Activated T-cell treated with anti-CD3 and anti-CD28 coated beads for 1 hour (primary cell): ENCODE measurements around the gene TTC17.
"Not testable (repeated sequence)": the region's sequence is repeated elsewhere in the genome, so short reads cannot be mapped to it uniquely, and the experiment has no call there.

Experiments used
- DNase-seq: peaks from one replicate; pipeline ENCODE4 v3.0.0-alpha.2; 2020; ENCODE audit warnings: low read depth

The TTC17 gene

DNA sequence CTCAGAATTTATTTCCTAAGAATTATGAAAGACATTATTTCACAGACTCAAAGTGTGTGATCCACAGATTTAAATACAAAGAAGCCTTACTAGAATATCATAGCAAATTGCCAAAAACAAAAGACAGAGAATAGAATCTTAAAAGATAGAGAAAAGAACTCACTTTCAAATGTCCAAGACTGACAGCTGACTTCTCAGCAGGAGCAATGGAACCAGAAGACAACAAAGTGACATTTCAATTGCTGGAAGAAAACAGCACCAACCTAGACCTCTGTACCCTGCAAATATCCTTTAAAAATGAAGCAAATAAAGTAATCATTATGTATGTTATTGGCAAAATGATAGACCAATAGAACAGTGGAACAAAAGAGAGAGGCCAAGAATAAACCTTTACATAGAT, 109.2 kb downstream of the TTC17 start:
- no peak for DNase-seq

DNA sequence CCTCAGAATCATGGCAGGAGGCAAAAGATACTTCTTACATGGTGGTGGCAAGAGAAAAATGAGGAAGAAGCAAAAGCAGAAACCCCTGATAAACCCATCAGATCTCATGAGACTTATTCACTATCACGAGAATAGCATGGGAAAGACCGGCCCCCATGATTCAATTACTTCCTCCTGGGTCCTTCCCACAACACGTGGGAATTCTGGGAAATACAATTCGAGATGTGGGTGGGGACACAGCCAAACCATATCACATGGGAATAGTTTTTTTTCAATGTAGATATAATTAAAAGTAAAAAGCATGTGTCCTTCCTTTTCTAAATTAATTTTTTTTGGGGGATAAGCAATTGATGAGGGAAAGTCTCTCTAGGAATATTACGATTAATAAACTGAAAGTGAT, 118.8 kb downstream of the TTC17 start:
- DNase-seq, result not testable (repeated sequence)

DNA sequence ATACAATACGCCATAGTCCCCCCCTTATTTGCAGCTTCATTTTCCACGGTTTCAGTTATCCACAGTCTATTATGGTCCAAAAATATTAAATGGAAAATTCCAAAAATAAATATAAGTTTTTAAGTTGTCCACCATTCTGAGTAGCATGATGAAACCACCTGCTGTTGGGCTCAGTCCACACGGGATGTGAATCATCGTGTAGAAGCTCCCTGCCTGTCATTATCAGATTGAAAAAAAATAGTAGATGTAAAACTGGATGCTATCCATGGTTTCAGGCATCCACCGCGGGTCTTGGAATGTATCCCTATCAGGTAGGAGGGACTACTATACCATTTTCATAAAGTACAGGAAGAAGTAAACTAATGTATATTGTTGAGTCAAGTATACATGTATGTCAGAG, 127.4 kb downstream of the TTC17 start:
- no peak for DNase-seq

DNA sequence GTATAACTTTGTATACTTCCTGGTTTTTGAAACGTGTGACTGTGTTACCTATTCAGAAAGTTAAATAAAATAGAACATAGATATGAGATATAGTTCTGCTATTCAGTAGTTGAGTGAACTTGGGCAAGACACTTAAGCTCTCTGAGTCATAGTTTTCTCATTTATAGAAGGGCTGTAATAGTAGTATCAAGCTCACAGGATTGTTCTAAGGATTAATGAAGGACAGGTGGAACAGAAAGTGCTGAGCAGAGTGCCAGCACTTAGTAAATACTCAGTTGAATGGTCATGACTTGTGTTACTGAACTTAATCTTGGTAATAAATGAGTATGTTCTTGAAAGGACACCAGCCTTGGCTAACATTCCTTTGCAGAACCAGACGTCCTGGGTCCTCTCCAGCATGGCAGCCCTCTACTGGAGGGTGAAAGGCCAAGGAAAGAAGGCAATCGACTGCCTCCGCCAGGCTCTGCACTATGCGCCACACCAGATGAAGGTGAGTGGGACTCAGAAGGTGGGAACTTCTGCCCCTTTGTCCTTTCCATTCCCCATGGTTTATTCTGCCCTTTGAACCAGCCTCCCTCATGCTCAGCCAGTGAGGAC, 131.2 kb downstream of the TTC17 start:
- no peak for DNase-seq

DNA sequence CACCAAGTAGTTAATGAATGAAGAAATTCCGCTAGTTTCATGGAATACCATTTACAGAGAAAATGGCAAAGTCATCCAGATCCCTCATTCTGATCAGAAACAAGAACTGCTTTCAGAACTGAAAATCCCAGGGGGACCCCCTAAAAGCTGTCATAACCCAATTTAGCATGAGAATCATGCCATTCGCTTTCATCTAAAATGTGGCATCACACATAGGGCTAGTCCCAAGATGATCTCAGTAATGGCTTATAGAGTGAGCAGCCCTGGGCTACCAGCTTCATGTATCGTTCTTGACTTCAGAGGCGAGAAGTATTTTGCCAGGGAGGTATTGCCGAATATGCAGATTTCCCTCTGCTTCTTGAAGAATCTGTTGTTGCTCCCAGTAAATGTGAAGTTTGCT, 134.0 kb downstream of the TTC17 start:
- DNase-seq, result no peak

DNA sequence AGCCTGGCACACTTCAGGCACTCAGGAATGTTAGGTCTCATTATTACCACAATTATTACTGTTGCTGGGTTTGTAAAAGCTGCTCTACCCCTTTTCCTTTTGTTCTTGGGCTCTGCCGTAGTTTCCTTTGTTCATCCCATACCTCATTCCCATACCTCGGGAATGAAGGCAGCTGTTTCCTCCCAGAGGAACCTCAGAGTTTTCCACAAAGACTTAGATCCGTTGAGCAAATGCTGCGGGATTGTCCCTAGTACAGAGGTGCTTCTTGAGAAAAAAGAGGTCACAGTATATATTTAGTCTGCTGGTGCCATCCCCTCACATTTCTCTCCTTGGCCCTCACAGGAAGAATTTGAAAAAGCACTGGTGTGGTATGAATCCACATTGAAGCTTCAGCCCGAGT, 134.7 kb downstream of the TTC17 start:
- DNase-seq, result no peak

DNA sequence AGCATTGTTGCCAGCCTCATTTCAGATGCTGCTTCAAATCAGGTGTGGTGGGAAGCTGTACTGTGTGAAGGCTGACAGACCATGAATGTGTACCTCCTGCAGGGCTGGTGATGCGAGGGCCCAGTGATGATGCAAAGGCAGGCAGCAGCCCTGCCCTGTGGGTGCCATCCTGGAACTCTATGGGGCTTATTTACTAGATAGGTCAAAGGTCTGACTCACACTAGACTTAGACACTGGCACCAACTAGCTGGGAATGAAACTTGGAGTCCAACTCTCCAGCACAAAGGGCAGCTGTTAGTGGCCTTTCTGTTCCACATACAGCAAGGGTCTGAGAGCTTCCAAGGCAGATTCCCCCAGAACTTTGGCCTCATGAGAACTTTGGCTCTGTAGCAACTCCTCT, 138.4 kb downstream of the TTC17 start:
- no peak for DNase-seq

DNA sequence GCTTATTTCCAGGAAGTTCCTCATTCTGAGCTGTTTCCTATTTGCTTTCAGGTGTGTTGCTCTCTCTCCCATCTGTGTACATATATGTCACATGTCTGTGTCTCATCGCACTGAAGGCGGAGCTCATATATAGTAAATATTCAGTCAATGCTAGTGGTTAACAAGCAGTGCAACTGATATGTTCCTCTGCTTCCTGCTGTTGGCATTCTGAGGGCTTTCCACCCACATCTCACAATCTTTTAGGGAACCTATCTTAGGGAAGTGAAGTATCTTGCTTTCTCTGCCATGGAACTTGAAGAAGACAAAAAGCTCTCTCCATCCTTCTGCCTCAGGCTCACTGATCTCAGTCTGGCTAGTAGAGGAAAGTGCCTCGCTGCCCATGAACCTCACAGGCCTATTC, 139.8 kb downstream of the TTC17 start:
- DNase-seq, result no peak

DNA sequence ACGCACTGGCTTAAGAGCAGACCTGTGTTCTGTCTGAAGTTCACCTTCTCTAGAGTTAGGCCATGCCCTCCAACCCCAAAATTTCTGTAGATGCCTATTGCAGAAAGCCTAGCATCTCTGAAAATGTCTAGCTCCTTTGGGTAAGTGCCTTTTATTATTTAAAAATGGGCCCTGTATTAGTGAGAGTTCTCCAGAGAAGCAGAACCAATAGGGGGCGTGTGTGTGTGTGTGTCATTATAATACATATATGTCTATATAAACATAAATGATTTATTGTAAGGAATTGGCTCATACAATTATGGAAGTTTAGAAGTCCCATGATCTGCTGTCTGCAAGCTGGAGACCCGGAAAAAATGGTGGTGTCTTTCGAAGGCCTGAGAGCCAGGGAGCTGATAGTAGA, 144.7 kb downstream of the TTC17 start:
- no peak for DNase-seq

DNA sequence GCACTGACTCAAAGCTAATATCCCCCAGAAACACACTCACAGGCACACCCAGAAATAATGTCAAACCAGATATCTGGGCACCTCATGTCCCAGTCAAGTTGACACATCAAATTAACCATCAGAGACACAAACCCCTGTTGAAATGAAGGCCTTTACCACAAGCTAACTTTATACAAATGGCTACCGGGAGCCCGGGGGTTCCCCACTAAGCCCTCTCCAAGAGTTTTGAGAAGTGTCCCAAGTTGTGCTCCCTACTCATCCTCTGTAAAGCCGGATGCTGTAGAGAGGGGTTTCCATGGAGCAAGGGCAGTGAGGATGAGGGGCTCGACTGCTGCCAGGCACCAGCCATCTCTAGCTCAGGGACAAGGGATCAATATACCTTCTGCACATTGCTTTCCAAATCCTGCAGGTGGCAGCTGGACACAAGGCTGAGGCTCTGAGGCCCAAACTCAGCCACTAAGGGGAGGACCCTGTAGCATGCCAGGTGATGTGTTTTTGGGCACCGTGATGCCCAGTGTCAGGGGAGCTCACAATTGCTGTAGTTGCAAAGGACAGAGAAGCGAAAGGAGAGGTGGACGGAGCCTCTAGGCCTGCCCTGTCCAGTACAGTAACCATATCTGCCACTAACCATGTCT, 145.7 kb downstream of the TTC17 start:
- DNase-seq, result no peak

DNA sequence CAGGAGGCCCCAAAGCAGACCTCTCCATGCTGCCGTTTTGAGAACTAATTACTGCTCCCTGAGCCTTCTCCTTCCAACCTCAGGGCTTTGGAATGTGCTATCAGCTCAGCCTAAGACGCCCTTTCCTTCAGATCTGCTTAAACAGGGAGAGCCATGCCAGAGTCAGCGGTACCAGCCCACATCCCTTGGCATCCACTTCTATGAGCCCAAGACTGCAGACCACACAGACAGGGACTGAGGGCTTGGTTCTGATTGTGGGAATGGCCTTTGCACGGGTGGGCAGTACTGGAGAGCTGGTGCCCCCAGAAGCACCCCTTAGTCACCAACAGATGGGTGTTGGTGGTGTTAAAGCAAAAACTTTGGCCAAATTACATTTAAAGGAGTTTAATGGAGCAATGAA, 146.5 kb downstream of the TTC17 start:
- no peak for DNase-seq

DNA sequence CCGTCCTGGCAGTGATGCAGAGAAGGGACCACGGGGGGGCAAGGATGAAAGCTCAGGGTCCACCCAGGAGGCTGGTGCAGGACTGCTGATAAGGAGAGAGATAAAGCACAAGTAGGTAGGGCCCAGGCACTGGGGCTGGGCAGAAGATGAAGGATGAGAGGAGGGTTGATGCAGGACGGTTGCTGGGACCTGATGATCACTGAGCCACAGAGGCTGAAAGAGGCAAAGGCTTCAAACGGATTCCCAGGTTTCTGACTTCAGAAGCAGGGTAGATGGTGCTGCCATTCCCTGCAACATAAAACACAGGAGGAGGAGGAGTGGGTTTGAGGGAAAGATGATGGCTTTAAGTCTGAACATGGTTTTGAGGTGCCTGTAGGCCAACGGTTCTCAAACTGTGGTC, 148.5 kb downstream of the TTC17 start:
- no peak for DNase-seq

DNA sequence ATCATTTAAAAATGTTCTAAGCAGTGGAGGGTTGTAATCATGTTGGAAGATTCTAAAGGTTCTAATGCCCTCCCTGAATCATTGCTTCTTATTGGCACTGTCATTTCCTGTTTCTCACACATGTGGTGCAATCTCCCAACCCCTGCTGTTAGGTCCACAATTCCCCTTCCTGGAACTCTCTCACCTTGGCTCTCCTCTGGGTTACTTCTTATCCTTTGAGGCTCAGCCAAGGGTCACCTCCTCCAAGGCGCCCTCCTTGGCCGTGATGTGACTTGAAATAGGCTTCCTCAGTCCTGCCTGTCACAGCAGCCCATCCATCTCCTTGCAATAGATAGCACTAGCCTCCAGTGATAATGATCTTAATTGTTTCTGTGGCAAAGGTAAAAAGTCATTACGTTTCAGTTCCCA, 149.8 kb downstream of the TTC17 start:
- no peak for DNase-seq

DNA sequence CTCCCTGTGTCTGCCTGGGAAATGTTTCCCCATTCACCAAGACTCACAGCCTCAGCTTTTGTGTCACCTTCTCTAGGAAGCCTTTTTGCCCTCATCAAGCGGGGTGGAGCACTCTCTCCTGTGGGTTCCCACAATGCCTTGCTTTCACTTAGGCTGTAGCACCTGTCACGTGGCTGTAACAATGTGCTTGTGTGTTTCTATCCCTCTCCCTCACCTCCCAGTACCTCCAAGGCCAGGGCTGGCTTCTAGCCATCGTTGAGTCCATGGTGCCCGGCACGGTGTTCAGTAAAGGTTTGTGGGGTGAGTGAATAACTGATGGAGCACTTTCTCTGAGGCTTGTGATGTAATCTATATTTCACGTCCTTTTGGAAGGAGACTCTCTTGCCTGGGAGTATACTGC, 153.2 kb downstream of the TTC17 start:
- no peak for DNase-seq

DNA sequence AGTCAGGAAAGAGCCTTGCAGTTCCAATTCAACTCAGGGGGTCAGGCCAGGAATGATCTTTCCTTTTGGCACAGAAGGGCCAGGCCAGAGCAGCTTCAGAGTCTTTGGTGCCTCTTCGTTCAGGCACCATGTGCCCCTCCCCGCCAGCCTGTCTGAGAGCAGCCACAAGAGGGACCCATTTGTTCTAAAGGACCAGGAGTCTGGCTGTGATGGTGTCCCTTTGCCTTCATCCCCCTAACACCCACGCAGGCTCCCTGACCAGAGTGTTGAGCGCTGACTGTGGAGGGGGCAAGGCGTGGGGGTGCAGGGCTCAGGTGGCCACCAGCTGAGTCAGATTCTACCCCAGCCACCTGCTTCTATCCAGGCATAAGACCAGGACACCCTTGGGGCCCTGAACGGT, 156.4 kb downstream of the TTC17 start:
- DNase-seq, result no peak

DNA sequence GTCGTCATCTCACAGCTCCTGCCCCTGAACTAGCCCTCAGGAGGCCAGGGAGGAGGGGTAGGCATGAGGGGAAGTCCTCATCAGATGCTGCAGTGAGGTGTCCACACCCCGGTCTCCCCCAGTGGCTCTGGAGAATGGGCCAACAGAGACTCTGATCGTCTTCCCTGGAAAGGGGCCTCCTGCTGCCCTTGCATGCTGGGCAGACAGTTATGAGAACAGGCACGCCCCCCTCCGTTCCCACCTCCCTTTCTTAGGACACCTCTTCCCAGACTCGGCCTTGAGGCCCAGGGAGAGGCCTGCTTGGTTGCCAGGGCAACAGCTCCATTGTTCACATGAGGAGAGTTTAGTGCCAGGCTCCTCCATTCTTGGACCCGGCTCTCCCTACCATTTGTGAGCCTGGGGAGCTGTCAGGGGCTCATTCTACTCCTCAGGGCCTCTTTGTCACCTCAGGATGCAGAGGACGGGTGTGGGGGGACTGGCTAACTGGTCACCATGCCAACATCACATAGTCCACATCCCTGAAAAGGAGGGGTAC, 157.7 kb downstream of the TTC17 start:
- no peak for DNase-seq

DNA sequence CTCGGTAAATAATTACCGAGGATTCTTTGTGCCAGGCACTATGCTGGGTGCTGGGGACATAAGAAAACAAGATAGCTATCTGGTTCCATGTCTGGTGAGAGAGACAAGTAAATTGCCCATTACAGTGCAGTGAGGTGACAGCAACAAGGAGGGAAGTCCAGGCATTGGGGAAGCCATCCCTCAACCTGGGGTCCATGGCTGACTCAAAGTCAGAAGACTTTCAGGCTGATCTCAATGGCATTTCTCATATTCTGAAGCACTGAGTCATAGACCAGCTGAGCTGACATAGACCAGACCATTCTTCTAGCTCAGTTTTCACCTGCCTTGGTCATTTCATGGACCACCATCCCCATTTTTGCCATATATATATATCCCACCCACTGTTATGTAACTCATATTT, 158.8 kb downstream of the TTC17 start:
- no peak for DNase-seq

DNA sequence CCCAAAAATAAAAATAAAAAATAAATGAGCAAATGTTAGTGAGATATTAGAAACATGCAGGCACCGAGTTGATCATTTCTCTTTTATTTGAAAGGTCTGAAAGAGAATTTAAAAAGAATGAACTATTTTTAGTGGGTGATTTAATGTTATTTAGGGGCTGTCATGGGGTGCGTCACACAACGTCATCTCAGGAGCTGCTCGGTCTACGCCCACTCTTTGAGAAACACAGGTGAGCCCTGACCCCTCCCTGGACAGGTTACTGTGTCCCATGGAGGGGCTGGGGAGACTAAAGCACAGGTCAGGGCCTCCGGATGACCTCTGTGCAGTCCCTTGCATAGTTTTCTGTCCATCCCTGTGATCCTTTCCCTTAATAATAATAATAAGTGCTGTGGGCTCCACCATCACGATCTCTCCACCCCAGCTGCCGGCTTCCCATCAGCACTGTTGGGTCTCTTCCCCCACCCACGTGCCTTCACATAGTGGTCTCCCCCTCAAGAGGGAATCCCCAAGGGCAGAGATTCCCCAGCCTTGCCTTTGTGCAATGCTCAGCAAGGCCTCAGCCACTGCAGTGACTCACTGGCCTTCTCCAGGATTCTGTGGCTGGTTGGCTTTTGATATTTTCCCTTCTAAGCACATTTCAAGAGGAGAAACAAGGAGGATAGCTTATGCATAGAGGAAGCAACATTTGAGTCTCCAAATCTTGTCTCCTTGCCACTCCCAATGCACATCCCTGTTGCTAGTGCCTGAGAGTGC, 159.9 kb downstream of the TTC17 start:
- no peak for DNase-seq

DNA sequence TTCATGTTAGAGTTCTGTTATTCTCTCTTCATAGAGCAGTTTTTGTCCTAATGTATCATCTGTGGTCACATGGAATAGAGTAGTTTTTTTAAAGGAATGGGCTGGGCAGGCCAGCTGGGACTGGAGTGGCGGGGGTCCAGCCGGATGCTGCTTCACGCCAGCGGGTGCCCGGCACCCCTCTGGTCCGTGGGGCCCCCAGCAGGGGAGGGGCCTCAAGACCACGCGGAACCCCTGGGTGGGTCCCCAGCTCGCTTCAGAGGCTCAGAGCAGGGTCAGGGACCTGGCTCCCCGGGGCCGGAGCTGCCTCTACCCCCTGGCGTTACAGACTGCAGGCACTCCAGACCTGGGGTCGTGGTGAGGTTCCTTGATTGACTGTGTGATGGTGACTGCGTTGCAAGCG, 162.8 kb downstream of the TTC17 start:
- no peak for DNase-seq

DNA sequence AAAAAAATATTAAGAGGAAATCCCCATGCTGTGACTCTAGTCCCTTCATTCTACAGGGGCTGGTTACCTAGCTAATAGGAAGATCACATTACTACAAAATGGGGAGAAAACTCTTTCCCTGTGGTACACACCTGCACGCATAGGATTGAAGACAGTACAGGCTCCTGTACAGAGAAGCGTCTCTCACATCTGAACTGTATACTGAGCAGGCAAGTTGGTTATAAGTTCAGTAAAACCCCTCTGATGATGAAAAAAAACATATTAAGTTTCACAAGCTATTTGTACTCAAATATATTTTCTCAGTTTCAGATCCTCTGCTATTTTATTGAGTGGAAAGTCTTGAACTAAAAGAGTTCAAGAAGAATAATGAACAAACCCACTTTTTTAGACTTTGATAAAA, 164.9 kb downstream of the TTC17 start:
- no peak for DNase-seq

DNA sequence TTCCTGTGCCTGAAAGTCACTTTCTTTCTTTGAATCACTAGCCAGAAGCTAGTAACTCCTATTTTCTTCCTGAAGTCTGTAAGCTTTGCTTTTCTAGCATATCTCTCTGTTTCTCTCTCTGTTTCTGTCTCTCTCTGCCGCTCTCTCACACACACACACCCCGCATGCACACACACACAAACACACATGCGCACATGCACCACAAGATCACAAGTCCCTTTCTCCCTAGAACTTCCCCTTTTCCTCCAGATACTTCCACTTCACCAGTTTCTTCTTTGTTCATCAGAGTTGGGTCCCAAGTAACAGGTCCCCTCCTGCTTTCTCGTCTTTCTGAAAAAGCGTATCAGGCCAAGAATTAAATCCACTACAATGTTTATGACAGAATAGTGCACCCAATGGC, 173.3 kb downstream of the TTC17 start:
- no peak for DNase-seq

DNA sequence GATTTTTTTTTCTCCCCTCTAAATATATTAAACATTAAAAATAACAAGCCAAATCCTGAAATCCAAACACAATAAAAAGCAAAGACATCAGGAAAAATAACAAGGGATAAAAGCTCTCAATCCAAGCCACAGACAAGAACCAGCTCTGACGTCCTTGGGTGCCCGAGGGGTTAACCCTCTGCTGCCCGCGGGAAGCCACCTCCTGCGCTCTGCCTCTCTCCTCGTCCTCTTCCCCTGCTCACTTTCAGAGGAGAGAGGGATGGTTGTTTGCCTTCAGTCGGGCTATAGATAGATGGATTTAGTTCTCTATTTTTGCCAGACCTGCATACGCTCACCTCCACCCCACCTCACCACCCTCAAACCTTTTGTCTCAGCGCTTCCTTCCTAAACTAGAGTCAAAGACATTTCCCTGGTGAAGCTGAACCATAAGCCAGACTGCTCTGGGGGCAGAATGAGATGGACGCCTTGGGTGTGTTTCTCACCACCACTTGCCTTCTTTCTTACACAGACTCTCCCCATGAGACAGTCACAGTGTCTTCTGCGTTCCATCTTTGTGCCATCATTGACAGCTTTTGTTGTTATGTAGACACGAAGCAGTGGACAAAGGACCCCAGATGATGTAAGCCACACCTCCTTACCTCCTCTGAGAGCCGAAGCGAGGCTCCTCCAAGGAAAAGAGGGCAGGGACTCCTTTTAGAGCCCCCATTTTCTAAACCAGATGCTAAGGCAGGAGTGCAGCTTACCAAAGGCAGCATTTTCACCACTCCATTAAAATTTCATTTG, 179.3 kb downstream of the TTC17 start:
- no peak for DNase-seq

DNA sequence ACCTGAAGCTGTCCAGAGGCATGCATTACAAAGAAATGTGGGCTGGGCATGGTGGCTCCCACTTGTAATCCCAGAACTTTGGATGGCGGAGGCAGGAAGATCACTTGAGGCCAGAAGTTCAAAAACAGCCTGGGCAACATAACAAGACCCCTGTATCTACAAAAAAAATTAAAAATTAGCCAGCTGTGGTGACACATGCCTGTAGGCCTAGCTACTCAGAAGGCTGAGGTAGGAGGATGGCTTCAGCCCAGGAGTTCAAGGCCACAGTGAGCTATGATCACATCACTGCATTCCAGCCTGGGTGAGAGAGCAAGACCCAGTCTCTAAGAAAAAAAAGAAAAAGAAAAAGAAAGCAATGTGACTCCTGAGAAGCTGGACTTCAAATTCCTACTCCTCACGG, 183.3 kb downstream of the TTC17 start:
- no peak for DNase-seq
